ENCODE results near the gene ALDOB.

DNA sequence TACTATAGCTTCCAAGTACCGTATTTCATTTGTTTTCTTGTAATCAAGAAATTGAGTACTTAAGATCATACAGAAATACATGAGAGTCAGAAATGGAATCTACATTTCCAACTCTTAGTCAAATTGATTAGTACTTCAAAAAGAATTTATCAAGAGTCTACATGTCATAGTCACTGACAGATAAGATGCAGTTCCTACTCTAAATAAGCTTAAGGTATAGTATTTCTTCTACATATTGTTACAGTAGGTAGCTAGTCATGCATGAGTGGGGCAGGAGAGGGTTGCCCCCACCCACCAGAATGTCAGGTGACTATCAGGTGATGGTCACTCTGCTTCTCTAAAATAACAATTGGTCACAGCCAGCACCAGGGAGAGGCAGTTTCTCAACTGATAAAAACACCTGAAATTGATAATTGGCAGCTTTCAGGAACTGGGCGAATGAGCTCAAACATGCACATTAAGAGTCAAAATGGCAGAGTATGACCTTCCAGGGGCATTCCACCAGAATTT is 53.7 kb downstream of the ALDOB start:
- no peak for TF ChIP-seq EZH2 (IDR thresholded peaks at IDR 0.05)
- TF ChIP-seq, protein P1, sequence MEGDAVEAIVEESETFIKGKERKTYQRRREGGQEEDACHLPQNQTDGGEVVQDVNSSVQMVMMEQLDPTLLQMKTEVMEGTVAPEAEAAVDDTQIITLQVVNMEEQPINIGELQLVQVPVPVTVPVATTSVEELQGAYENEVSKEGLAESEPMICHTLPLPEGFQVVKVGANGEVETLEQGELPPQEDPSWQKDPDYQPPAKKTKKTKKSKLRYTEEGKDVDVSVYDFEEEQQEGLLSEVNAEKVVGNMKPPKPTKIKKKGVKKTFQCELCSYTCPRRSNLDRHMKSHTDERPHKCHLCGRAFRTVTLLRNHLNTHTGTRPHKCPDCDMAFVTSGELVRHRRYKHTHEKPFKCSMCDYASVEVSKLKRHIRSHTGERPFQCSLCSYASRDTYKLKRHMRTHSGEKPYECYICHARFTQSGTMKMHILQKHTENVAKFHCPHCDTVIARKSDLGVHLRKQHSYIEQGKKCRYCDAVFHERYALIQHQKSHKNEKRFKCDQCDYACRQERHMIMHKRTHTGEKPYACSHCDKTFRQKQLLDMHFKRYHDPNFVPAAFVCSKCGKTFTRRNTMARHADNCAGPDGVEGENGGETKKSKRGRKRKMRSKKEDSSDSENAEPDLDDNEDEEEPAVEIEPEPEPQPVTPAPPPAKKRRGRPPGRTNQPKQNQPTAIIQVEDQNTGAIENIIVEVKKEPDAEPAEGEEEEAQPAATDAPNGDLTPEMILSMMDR (IDR thresholded peaks at IDR 0.05 in 2 of 3, conservative IDR thresholded peaks at IDR 0.05 in 1 of 3; ENCODE audit: borderline replicate concordance in 1 of 3, insufficient read depth in 1 of 3, low read depth in 2 of 3, low read length in 2 of 3): no peak
- TF ChIP-seq, protein P2, sequence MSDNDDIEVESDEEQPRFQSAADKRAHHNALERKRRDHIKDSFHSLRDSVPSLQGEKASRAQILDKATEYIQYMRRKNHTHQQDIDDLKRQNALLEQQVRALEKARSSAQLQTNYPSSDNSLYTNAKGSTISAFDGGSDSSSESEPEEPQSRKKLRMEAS (IDR thresholded peaks at IDR 0.05): no peak
- no peak for TF ChIP-seq POLR2A (IDR thresholded peaks at IDR 0.05; ENCODE audit: borderline replicate concordance, extremely low read depth, insufficient read depth, insufficient read length)
- TF ChIP-seq ELF1 (IDR thresholded peaks at IDR 0.05; ENCODE audit: borderline replicate concordance, low read depth): no peak
- TF ChIP-seq YY1 (IDR thresholded peaks at IDR 0.05; ENCODE audit: extremely low read depth, insufficient replicate concordance, low read depth, low read length): no peak
- no peak for TF ChIP-seq CEBPB (IDR thresholded peaks at IDR 0.05; ENCODE audit: low read depth)
